Neutrophil (primary cell): ENCODE data around the gene INS.
"Not testable (repeated sequence)": the region's sequence is repeated elsewhere in the genome, so short reads cannot be mapped to it uniquely, and the experiment has no call there.

Source experiments
- H3K27ac ChIP-seq: fragments of 200-600 bp; sonication (generic); 2 replicates; pipeline ENCODE4 v1.5.1; 2016; ENCODE audit warnings: mild to moderate bottlenecking, moderate library complexity
- H3K27me3 ChIP-seq: fragments of 200-600 bp; sonication (generic); 2 replicates; pipeline ENCODE4 v1.6.0; 2016; ENCODE audit warnings: mild to moderate bottlenecking
- H3K36me3 ChIP-seq: fragments of 200-600 bp; sonication (generic); 2 replicates; pipeline ENCODE4 v1.5.1; 2017
- H3K4me1 ChIP-seq, 2 experiments: fragments of 200-600 bp in 1 of 2; sonication (generic) in 1 of 2; 1 replicate in 1 of 2; 2 replicates in 1 of 2; pipeline versions ENCODE4 v1.5.1 to v1.6.1; 2013 to 2016; ENCODE audit warnings: low read depth in 1 of 2, low read length in 1 of 2, mild to moderate bottlenecking in 1 of 2, moderate library complexity in 1 of 2; ENCODE audit not compliant: control insufficient read depth in 1 of 2, insufficient read depth in 1 of 2
- H3K4me3 ChIP-seq, 2 experiments: fragments of 200-600 bp in 1 of 2; sonication (generic) in 1 of 2; 1 replicate in 1 of 2; 2 replicates in 1 of 2; pipeline ENCODE4 v1.5.1; 2013 to 2016; ENCODE audit warnings: low read depth in 1 of 2, low read length in 1 of 2, mild to moderate bottlenecking in 1 of 2, moderate library complexity in 1 of 2
- H3K9me3 ChIP-seq: fragments of 200-600 bp; sonication (generic); 2 replicates; pipeline ENCODE4 v1.5.1; 2016
- CTCF ChIP-seq: fragments of 200-600 bp; sonication (generic); IDR thresholded peaks from 2 replicates; pipeline ENCODE4 v1.5.1; 2016; ENCODE audit warnings: antibody characterized with exemption

INS gene

GRCh38 chr11:2195756-2196088 is 34.7 kb upstream of the INS start:
- no peak for TF ChIP-seq CTCF
- Histone ChIP-seq H3K9me3 (no peaks in the 10 kb centered on the region), H3K27ac (no peak overlapping the region), H3K27me3 (peaks cover 13% of the 10 kb centered on the region), H3K4me3 (no peak overlapping the region), H3K4me1 (peaks cover 5 to 10% of the 10 kb centered on the region in 2 experiments), H3K36me3 (no peaks in the 10 kb centered on the region)

GRCh38 chr11:2194877-2195755 is 34.1 kb upstream of the INS start:
- Histone ChIP-seq H3K36me3 (no peaks in the 10 kb centered on the region), H3K27me3 (peaks cover 19% of the 10 kb centered on the region), H3K4me3 (no peak overlapping the region), H3K4me1 (peaks cover 5 to 10% of the 10 kb centered on the region in 2 experiments), H3K27ac (no peak overlapping the region), H3K9me3 (no peaks in the 10 kb centered on the region)
- TF ChIP-seq CTCF, result peak; percentile 82

GRCh38 chr11:2193888-2194595 is 33.0 kb upstream of the INS start:
- not testable (repeated sequence) for H3K27ac ChIP-seq, H3K4me3 ChIP-seq, H3K36me3 ChIP-seq, H3K9me3 ChIP-seq
- Histone ChIP-seq H3K4me1 (peaks cover 5 to 10% of the 10 kb centered on the region in 2 experiments), H3K27me3 (peaks cover 22% of the 10 kb centered on the region)

GRCh38 chr11:2193099-2193887 is 32.3 kb upstream of the INS start:
- H3K27ac ChIP-seq, result no peak overlapping the region
- no peaks in the 10 kb centered on the region for H3K9me3 ChIP-seq
- H3K4me1 ChIP-seq, result peaks cover 5 to 10% of the 10 kb centered on the region in 2 experiments
- TF ChIP-seq CTCF, result no peak
- no peaks in the 10 kb centered on the region for H3K36me3 ChIP-seq
- H3K27me3 ChIP-seq, result peaks cover 17% of the 10 kb centered on the region
- no peak overlapping the region for H3K4me3 ChIP-seq

GRCh38 chr11:2192435-2192834 is 31.4 kb upstream of the INS start:
- peaks cover 18% of the 10 kb centered on the region for H3K27me3 ChIP-seq
- H3K9me3 ChIP-seq, result no peaks in the 10 kb centered on the region
- H3K4me1 ChIP-seq, result peaks cover 5 to 10% of the 10 kb centered on the region in 2 experiments
- no peak for TF ChIP-seq CTCF
- H3K4me3 ChIP-seq, result no peak overlapping the region
- no peak overlapping the region for H3K27ac ChIP-seq
- H3K36me3 ChIP-seq, result no peaks in the 10 kb centered on the region
